ENCODE data around the gene SLC25A28.
"Not testable (repeated sequence)": the region's sequence is repeated elsewhere in the genome, so short reads cannot be mapped to it uniquely, and the experiment has no call there.

SLC25A28 gene

GRCh38 chr10:99628923-99629624 is 8.8 kb upstream of the SLC25A28 start:
- DNase-seq: no peak

DNA sequence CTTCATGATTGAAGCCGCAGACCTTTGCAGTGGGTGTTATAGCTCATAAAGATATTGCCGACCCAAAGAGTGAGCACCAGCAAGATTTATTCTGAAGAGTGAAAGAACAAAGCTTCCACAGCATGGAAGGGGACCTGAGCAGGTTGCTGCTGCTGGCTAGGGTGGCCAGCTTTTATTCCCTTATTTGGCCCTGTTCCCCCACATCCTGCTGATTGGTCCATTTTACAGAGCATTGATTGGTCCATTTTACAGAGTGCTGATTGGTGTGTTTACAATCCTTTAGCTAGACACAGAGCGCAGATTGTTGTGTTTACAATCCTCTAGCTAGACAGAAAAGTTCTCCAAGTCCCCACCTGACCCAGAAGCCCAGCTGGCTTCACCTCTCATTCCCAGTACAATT is 4.9 kb upstream of the SLC25A28 start:
- not testable (repeated sequence) for DNase-seq

GRCh38 chr10:99623919-99624318 is 3.7 kb upstream of the SLC25A28 start:
- no peak for DNase-seq

DNA sequence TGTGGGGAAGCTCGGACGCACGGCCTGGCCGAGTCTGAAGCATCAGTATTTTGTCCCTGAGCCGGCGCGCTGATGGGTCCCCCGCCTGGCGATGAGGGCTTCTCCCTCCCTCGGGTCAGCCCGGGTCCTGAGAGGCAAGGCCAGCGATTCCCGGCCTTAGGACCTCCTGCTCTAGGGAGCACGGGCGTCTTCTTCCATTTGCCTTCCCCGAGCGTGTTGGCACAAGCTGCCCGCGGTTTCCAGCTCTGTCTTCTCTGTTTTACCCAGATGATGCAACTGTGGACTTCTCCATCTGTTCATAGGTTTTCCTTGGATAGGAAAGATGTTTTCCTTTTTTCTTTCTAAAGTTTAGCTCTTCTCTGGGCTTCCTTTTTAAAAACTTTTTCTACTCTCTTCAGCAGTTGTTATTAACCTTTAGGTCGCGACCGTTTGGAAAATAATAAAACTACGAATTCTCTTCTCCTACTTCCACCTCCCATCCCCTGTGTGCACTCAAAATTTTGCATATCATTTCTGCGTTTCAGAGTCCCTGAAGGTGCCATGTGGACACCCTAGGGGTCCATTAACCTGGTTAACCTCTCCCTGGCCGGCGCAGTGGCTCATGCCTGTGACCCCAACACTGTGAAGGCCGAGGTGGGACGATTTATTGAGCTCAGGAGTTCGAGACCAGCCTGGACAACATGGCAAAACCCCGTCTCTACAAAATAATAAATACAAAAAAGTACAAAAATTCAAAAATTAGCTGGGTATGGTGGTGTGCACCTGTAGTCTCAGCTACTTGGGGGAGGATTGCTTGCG is 1.4 kb upstream of the SLC25A28 start:
- DNase-seq: no peak

- DNase-seq: peak; percentile 93
Measured at GRCh38 chr10:99620711-99621453, 643 bp upstream of the SLC25A28 start.

- DNase-seq: peak; percentile 7
Measured at GRCh38 chr10:99619090-99619800, 994 bp downstream of the SLC25A28 start.

- DNase-seq: no peak
Measured at GRCh38 chr10:99617696-99618095, 2.5 kb downstream of the SLC25A28 start.

- DNase-seq: no peak
Measured at GRCh38 chr10:99615426-99615825, 4.8 kb downstream of the SLC25A28 start.

- DNase-seq: peak; percentile 14
Measured at GRCh38 chr10:99612167-99612831, 7.9 kb downstream of the SLC25A28 start.

DNA sequence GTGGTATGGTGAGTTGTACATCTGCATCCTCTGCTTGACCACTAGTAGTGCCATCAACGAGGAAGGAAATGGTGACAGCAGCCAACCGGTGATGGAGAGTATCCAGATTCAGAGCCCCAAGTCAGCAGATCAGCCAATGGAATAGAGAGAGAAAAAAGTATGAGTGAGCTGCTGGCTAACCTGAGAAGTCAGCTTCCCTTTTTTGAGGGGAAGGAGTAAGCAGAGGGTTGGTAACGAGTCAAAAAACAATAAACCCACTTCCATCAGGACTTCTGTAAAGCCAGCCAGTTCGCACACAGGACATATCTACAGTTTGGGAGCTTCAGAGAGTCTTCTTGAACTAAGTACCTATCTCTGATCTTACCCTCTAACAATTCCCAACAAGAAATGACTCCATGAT is 8.9 kb downstream of the SLC25A28 start:
- DNase-seq: no peak

GRCh38 chr10:99610221-99610620 is 10.0 kb downstream of the SLC25A28 start:
- DNase-seq: no peak

DNA sequence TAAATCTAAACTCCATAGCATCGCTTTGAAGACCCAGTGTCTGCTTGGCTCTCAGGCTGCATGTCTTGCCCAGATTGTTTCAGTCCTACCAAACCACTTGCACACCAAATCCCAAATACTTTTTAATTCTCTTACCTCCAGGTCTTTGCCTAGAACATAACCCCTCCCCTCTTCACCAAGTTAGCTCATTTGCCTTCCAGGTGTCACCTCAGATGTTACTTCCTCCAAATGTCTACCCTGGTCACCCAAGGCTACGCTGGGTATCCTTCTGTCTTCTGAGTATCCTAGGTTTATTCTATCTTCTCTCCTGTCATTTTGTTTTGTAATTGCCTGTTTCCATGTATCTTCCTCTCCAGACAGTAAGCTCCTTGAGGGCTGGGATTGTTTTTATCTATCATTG is 11.1 kb downstream of the SLC25A28 start:
- DNase-seq: no peak

- DNase-seq: no peak
Measured at GRCh38 chr10:99605351-99605750, 14.9 kb downstream of the SLC25A28 start.

DNA sequence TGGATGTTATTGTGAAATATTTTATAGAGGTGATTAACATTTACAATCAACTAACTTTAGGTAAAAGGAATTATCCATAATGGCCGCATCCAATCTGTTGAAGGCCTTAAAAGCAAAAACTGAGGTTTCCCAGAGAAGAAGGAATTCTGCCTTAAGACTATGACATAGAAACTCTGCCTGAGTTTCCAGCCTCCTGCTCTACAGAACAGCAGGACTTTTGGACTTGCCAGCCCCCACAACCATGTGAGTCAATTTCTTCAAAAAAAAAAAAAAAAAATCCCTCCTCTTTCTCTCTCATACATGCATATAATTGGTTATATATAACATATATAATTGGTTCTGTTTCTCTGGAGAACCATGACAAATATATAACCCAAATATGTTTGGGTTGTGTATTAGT is 15.4 kb downstream of the SLC25A28 start:
- DNase-seq: no peak

GRCh38 chr10:99598781-99599509 is 21.3 kb downstream of the SLC25A28 start:
- DNase-seq: no peak

- DNase-seq: no peak
Measured at GRCh38 chr10:99598011-99598410, 22.2 kb downstream of the SLC25A28 start.

DNA sequence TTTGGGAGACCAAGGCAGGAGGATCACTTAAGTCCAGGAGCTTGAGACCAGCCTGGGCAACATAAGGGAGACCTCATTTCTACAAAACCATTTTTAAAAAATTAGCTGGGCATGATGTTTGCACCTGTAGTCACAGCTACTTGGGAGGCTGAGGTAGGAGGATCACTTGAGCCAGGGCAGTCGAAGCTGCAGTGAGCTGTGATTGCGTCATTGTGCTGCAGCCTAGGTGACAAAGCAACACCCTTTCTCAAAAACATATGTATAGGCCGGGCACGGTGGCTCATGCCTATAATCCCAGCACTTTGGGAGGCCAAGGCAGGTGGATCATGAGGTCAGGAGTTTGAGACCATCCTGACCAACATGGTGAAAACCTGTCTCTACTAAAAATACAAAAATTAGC is 23.5 kb downstream of the SLC25A28 start:
- DNase-seq: not testable (repeated sequence)

GRCh38 chr10:99595770-99596465 is 24.3 kb downstream of the SLC25A28 start:
- DNase-seq: no peak

DNA sequence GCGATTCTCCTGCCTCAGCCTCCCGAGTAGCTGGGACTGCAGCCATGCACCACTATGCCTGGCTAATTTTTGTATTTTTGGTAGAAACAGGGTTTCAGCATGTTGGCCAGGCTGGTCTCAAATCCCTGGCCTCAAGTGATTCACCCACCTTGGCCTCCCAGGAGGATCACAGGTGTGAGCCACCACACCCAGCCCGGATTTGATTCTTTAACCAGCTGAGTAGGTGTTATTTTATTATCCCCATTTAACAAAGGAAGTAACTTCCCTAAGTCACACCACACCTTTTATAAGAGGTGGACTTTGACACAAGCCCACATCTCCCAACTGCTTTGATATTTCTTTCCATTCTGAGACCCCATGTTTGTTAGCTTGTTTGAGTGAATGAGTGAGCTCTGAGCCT is 25.0 kb downstream of the SLC25A28 start:
- DNase-seq: no peak

DNA sequence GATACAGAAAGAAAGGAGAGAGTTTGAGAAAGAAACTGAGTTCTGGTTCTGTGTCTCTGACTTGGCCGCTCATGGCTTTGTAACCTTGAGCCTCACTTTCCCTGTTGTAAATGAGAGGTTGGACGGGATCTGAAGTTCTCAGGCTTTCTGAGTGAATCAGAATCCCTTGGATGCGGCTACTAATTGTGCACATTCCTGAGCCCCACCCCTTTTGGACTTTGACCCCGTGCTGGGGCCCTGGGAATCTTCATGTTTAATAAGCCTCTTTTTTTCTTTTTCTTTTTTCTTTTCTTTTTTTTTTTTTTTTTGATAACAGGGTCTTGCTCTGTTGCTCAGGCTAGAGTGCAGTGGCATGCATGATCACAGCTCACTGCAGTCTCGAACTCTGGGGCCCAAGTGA is 26.9 kb downstream of the SLC25A28 start:
- no peak for DNase-seq

GRCh38 chr10:99590799-99591198 is 29.4 kb downstream of the SLC25A28 start:
- DNase-seq: no peak

Measured in stimulated activated CD4-positive, alpha-beta T cell treated with anti-CD3 and anti-CD28 coated beads, Interleukin-15, amount 100 ng/mL, for 24 hours (primary cell).